Left ventricle myocardium superior (tissue), 1 donor: Measurements from ENCODE around the gene ITGB8. TPM values are rescaled to one million over a fixed set of nuclear protein-coding genes. Genes with fewer than 3 reads are reported as not detected.

Experiments used
- ATAC-seq: fragments of 200-7000 bp; cut with Tn5 transposase; one replicate; pipeline ENCODE4 v1.9.1; 2020; ENCODE audit warnings: mild to moderate bottlenecking, moderate library complexity
- DNase-seq: peaks from one replicate; pipeline ENCODE4 v3.0.0-alpha.2; 2020
- intact Hi-C: fragments of 100-400 bp; cut with micrococcal nuclease; formaldehyde crosslinking; loops from one replicate; pipeline ENCODE4 v1.11.0; 2022
- total RNA-seq: library from RNA; stranded (reverse); fragmentation: NEBNext Ultra II Directional; extraction: Animal tissue kit (Norgen Biotek cat#: 25700); gene quantifications from one replicate; pipeline ENCODE4 v1.2.1, GENCODE V29; 2021
- donor health status: DM: no; HTN: yes; CAD: no; lungs with severe emphysema.

Gene ITGB8
- total RNA-seq, 1 donor from 2014 or later, result 4.8 TPM

DNA sequence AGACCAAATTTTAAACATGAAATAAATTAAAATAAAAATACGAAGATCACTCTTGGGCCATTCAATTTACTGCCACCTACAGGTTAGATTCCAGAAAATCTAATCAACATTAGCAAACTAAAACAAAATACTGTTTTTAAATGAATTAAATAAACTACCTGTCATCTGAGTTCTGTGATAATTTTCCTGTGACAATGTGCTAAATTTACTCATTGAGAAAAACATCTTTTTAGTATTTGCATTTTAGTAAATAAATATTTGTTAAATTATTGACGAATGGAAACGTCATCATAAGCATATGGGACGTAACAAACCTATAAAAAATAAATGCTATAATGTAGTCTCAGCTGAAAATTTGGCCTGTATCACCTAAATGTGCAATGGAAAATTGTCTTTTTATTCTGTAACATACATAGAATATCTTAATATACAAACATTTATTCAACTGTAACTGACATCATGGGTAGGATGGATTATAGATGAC is 72.1 kb downstream of the ITGB8 start:
- DNase-seq, result no peak
- intact Hi-C loops, result no loop called here
- no peak for ATAC-seq

DNA sequence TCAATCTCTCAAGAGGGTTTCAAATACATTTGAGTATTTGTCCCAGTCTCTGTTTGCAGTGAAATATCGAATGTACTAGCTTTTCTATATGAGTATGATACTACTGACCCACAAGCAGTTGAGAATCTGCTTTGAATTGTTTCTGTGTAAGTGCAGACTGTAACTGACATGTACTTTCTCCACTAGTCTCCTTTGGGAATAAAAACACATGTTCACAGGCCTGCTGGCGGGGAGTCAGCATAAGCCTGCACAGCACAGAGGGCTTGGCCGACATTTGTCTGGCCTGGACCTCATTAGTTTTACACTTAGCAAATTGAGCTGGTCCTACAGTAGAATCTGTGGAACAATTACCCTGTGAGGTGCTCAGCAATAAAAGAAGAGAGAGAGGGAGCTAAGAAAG is 72.6 kb downstream of the ITGB8 start:
- intact Hi-C loops, result no loop called here
- DNase-seq, result peak; percentile 77
- ATAC-seq, result peak; percentile 59

DNA sequence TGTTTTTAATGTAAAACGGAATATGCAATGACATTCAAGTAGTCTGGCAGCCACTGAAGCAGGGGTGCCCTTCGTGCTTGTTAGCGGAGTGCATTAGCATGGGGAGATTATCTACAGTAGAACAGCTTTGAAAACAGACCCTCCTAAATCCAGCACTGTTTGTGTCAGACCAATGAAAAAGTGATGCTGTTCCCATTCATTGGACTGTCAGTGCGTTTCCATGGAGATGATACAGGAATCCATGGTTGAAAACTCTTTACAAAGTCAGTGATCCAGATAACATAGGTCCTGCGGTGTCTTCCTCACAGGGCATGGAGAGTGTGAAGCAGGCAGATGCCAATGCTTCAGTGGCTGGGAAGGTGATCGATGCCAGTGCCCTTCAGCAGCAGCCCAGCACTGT is 73.6 kb downstream of the ITGB8 start:
- DNase-seq (no peak), ATAC-seq (no peak)
- intact Hi-C loops, result no loop called here

- intact Hi-C loops, result no loop called here
- DNase-seq (peak; percentile 85), ATAC-seq (peak; percentile 91)
Observed at GRCh38 chr7:20407585-20408466, 77.1 kb downstream of the ITGB8 start.

DNA sequence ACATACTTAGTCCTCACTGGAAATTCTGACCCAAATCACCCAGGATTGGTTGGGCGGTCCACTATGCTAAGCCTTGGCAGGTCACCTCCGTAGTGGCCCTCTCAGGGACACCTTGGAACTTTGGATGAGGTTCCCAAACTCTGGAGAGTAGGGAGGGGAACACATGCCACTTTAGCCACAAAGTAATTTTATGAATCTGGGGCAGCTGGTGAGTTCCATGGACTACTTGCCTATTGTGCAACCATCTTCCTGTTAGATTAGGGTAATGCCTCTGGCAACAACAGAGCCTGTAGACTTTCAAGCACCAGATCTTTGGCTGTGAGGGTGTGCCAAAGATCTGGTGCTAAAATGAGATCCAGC is 77.7 kb downstream of the ITGB8 start:
- intact Hi-C loops, result no loop called here
- ATAC-seq, result peak; percentile 92

DNA sequence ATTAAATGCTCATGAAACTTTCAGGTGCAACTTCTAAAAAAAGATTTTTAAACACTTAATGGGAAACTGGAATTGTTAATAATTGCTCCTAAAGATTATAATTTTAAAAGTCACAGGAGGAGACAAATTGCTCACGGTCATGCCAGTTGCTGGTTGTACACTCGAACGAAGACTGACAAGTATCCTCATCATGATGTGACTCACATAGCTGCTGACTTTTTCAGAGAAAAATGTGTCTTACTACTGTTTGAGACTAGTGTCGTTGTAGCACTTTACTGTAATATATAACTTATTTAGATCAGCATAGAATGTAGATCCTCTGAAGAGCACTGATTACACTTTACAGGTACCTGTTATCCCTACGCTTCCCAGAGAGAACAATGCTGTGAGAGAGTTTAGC is 79.3 kb downstream of the ITGB8 start:
- intact Hi-C loops, result no loop called here
- DNase-seq, result no peak
- no peak for ATAC-seq

More for the DNA sequence above, 77.7 kb downstream of the ITGB8 start:
- DNase-seq, result peak; percentile 38

- ATAC-seq (no peak), DNase-seq (no peak)
- intact Hi-C loops, result no loop called here
Observed at GRCh38 chr7:20411372-20411771, 80.7 kb downstream of the ITGB8 start.

DNA sequence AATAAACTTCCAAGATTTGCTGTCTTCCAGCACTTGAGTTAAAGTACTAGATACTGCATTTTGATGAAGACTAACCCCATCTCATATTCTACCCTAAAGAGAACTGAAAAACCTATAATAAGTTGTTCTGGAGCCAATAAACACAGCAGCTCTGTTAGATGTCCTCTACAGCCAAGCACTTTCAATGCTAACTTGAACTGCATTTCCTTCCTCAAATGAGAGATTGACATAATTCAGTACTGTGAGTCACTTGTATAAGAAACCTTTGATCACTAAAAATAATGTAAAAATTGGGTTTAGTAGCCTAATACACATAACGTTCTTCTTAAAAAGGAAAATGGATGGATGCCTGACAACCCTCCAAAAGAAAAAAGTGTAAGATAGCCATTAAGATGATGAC is 81.3 kb downstream of the ITGB8 start:
- ATAC-seq (no peak), DNase-seq (no peak)
- intact Hi-C loops, result no loop called here

GRCh38 chr7:20417260-20417659 is 86.6 kb downstream of the ITGB8 start:
- ATAC-seq, result peak; percentile 33
- intact Hi-C loops, result no loop called here
- DNase-seq, result no peak

DNA sequence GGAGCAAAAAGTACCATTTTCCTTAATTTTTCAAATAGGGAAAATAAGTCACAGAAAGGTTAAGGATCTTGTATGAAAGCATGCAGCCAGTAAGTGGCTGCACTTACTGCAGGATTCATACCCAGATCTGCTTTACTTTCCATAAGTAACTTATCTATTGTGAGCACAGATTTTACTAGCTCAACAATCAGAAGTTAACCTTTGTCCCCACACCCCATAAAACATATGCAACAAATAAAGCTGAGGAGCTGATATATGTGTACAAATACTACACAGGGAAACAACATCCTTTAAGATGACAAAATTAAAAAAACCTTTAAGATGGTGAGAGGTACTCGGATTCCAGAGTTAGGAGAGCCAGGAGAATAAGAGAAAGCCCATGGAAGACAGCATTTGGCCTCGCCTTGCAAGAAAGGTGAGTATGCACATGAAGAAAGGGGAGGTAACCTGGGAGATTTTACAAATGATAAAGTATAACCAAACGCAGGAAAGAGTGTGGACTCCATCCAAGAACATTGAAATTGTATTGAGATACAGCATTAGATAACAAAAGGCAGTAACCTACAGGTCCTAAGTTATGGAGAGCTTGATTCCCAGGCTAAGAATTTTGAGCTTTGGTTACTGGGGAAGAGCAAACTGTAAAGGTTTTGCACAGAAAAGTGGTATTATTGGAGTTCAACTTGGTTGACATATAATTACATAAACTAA is 87.1 kb downstream of the ITGB8 start:
- intact Hi-C loops, result no loop called here
- ATAC-seq, result no peak

DNA sequence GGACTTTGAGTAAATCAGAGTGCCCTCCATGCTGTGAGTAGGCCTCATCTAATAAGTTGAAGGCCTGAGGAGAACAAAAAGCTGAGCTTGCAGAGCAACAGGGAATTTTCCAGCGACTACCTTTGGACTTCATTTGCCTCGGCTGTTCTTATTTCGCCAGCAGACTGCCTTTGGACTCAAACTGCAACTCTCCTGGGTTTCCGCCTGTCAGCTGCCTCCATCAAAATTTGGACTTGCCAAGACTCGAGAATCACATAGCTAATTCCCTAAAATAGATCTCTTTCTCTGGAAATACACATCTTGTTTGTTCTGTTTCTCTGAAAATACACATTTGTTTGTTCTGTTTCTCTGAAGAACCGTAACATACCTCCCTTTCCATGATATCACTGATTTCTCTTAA is 93.8 kb downstream of the ITGB8 start:
- intact Hi-C loops, result no loop called here
- no peak for DNase-seq
- ATAC-seq, result no peak

More for the DNA sequence above, 87.1 kb downstream of the ITGB8 start:
- DNase-seq, result no peak

GRCh38 chr7:20430664-20431063 is 100.0 kb downstream of the ITGB8 start:
- DNase-seq, result no peak
- intact Hi-C loops, result no loop called here
- no peak for ATAC-seq

DNA sequence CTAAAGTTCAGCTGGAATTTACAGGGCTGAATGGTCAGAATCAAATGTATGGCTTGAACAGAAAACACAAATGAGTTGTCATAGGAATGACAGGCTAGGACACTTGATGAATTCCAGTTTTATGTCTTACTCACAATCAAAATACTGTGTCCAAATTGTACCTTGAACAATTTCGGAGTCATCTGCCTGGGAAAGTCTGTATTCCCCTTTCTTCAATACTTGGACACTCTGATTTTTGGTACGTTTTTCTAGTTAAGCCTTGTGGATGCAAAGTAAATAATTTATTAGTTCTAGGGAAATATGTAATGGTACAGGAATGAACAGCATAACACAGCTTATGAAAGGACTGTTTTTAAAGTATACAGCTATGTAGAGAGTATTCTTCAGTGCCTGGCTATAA is 100.4 kb downstream of the ITGB8 start:
- ATAC-seq (no peak), DNase-seq (no peak)
- intact Hi-C loops, result no loop called here

DNA sequence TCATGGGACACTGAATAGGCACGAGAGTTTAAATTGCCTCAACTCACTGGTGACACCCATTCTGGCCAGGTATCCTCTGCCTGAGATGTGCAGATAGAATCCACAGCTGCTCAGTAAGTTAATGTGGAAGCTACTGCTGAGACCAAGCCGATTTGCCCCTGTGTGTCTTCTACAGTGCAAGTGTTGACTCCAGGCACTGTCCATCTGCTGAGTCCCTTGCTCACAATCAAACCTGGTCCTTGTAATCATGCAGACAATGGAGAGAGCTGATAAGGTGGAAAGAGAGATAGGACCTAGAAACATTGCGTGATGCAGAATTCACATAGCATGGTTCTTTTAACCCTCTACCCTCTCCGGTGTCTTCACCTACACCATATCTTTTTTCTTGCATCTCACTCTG is 101.4 kb downstream of the ITGB8 start:
- DNase-seq (no peak), ATAC-seq (no peak)
- intact Hi-C loops, result no loop called here

- DNase-seq (peak; percentile 62), ATAC-seq (peak; percentile 88)
- intact Hi-C loops, result no loop called here
Observed at GRCh38 chr7:20435305-20435704, 104.6 kb downstream of the ITGB8 start.

GRCh38 chr7:20438248-20438647 is 107.5 kb downstream of the ITGB8 start:
- no peak for DNase-seq
- ATAC-seq, result no peak
- intact Hi-C loops, result no loop called here

- DNase-seq, result no peak
- ATAC-seq, result no peak
- intact Hi-C loops, result no loop called here
Observed at GRCh38 chr7:20438694-20439376, 108.1 kb downstream of the ITGB8 start.

DNA sequence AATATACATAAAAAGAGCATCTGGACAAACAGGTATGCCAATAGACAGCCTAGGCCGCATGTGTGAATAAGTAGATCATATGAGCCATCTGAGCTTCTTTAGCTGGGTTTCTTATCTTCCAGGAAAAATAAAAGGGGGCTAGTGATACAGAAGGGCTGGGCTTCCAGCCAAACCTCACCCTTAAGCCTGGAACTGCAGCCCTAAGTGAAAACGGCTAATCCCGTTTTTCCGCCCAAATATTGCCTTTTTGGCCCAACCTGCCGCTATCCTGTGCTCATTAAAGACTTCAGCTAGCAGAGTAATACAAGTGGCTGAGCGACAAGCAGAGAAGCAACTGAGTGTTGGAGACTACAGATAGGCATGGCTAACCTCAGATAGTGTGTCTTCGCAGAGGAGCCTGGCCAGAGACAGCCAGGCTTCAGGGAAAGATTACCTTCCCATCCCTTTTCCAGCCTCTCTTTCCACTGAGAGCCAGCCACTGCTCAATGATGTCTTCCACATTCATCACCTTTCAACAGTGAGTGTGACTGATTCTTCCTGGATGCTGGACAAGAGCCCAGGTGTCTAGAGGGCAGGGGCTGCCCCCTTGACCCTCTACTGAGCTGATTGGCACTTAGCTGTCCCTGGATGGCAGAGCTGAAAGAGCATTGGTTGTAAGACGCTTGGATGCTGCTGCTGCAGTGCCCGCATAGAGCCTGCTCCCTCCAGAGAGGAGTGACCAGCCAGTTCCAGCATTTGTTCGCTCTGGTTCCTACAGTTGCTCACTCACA is 108.9 kb downstream of the ITGB8 start:
- no peak for DNase-seq
- intact Hi-C loops, result no loop called here
- no peak for ATAC-seq

GRCh38 chr7:20440472-20441105 is 109.9 kb downstream of the ITGB8 start:
- DNase-seq (no peak), ATAC-seq (no peak)
- intact Hi-C loops, result no loop called here
